ENCODE results near the gene ZNF140.

The ZNF140 gene

GRCh38 chr12:133130808-133131128 lies 50.0 kb downstream of the ZNF140 start:
- no peak for FAIRE-seq

- FAIRE-seq = no peak
These were observed 55.0 kb downstream of the ZNF140 start for GRCh38 chr12:133135747-133136146.

GRCh38 chr12:133145981-133146380 lies 65.3 kb downstream of the ZNF140 start:
- no peak for FAIRE-seq

- FAIRE-seq = no peak
These were observed 75.5 kb downstream of the ZNF140 start for GRCh38 chr12:133156125-133156690.
